Fibroblast of the aortic adventitia (primary cell): ENCODE results near the gene MYH10. TPM values are rescaled to one million over a fixed set of nuclear protein-coding genes. Genes with fewer than 3 reads are reported as not detected.

Experiments
- DNase-seq: peaks from one replicate; pipeline ENCODE4 v3.0.0-alpha.2; 2010; ENCODE audit warnings: low read depth
- H3K4me3 ChIP-seq: 2 replicates; pipeline ENCODE4 v1.5.1; 2011; ENCODE audit warnings: low read depth, mild to moderate bottlenecking, control low read depth, low read length, moderate library complexity
- total RNA-seq: library from RNA; depleted of rRNA; stranded (reverse); fragments of >200 nt; gene quantifications from 2 replicates; pipeline ENCODE4 v1.2.3, GENCODE V29; 2012; ENCODE audit warnings: low replicate concordance
- TF ChIP-seq, protein P1 (sequence below): IDR thresholded peaks from 2 replicates; pipeline ENCODE4 v1.5.1; 2011; ENCODE audit warnings: mild to moderate bottlenecking, low read length, control low read depth, inconsistent platforms; ENCODE audit not compliant: insufficient read depth

MYH10 gene
- total RNA-seq, 1 donor = 85.7 TPM

DNA sequence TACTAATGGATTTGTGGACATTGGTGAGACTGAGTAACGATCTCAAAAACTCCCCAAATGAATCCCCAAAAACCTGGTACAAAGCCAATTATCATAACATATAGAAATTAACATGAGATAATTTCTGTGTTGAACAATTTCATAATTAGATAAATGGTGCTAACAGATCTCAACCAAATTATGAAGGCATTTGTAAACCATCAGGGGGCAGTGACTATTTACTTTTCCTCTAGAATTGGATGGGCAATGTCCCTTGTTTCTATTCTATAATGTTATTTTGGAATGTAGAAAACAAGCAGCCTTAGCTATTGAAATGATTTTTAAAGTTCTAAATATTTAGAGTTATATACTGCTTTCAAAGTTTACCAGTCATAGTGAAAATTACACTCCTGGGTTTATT lies 57.8 kb downstream of the MYH10 start:
- TF ChIP-seq, protein P1, sequence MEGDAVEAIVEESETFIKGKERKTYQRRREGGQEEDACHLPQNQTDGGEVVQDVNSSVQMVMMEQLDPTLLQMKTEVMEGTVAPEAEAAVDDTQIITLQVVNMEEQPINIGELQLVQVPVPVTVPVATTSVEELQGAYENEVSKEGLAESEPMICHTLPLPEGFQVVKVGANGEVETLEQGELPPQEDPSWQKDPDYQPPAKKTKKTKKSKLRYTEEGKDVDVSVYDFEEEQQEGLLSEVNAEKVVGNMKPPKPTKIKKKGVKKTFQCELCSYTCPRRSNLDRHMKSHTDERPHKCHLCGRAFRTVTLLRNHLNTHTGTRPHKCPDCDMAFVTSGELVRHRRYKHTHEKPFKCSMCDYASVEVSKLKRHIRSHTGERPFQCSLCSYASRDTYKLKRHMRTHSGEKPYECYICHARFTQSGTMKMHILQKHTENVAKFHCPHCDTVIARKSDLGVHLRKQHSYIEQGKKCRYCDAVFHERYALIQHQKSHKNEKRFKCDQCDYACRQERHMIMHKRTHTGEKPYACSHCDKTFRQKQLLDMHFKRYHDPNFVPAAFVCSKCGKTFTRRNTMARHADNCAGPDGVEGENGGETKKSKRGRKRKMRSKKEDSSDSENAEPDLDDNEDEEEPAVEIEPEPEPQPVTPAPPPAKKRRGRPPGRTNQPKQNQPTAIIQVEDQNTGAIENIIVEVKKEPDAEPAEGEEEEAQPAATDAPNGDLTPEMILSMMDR = peak; percentile 20
- DNase-seq = peak; percentile 35
- H3K4me3 ChIP-seq = no peak overlapping the region

DNA sequence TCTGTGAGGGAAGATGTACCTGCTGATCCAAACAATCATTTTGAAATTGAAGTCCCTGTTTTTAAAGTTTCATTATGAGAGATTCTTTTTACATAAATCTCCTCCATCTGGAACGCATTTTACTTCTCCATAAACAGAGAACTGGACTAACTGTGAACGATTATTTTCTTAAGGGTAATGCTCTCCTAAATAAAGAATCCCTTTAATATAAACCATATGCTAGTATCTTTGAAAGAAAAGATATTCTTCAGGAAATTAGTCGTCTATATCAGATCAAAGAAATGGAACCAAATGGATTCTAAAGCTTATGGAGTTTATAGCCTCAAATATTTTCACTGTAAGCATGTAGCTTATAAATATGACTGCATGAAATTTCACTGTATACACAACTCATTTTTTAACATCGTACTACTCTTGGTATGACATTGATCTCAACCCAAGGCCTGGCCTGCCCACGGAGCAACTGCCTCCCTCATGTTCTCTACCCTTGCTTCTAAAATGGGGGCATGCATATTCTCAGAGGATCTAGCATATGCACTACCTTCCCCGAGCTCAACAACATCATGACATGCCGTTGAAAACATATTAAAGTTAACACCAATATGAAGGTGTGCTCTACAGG lies 66.4 kb downstream of the MYH10 start:
- TF ChIP-seq, protein P1 = no peak
- DNase-seq = peak; percentile 68

DNA sequence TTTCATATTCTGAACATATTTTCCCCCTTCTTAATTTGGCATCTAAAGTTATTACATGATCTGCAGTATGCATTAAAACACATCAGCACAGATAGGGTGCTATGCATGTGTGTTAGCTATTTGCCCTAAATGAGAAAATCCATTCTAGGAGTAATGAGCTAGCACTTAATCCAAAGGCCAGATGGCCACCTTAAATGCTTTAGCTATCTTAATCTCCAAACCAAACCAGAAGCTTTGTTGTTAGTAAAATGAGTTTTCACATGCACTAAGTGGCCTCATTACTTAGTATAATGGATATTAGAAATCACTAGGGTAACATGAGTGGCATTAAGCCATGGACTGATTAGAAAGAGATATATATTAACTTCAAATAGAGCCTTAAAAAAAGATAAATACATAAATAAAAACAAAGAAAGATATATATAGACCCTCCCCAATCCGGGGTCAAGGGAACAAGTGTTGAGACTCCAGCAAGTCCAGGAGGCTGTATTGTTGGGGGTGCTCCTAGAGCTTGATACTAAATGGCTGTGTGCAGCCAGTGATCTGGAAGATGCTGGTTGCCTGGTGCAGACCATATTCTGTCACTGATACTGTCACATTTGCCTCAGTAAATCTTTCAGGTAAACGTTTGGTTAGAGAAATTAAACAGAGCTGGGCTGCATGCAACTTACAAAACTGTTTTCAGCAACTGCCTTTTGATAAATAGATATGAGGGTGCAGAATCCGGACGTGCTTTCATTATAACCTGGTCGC lies 67.3 kb downstream of the MYH10 start:
- TF ChIP-seq, protein P1 = no peak

More for the DNA sequence above, 66.4 kb downstream of the MYH10 start:
- H3K4me3 ChIP-seq = no peak overlapping the region

DNA sequence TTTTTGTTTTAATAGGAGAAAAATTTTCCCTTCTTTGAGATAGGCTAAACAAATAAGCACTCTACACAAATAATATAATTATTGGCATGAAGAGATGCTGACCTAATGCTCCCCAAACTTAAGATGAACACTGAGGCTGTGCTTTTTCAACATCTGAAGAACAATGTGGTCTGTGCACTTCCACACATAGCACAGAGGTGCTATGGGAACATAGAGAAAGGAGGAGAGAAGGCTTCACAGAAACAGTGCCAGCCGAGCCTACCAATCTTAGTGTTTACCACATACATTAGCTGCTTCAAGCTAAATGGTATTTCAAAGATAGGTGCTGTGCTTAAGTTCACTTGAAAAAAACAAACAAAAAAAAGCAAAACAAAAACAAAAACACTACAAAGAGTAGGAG lies 72.4 kb downstream of the MYH10 start:
- no peak overlapping the region for H3K4me3 ChIP-seq
- DNase-seq = no peak
- TF ChIP-seq, protein P1 = no peak

More for the DNA sequence above, 67.3 kb downstream of the MYH10 start:
- DNase-seq = no peak
- no peak overlapping the region for H3K4me3 ChIP-seq

DNA sequence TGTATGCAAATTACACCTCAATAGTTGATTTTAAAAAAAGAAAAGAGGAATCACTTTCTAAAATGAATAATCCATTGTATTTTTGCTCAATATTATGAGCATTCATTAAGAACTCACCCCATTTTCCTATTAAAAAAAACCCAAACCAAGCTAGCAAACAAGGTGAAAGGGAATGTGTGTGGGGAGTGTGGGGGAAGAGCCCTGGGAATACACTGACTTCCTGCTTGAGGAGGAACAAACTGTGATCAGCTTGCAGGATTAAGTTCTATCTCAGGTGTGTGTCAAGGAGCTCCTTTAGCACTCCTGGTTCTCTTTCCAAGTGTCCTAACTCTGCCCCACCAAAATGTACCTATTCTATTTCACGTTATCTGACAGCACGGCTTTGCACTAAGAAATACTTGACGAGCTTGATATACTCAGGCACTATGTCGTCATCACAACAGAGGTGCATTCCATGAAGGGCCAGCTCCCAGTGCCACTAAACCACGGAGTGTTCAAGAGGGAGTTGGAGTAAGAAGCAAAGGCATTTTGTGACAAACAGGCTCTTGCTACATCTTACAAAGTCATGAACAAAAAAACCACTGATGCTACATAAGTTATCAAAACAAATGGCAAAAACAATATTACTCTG lies 73.2 kb downstream of the MYH10 start:
- TF ChIP-seq, protein P1 = no peak

DNA sequence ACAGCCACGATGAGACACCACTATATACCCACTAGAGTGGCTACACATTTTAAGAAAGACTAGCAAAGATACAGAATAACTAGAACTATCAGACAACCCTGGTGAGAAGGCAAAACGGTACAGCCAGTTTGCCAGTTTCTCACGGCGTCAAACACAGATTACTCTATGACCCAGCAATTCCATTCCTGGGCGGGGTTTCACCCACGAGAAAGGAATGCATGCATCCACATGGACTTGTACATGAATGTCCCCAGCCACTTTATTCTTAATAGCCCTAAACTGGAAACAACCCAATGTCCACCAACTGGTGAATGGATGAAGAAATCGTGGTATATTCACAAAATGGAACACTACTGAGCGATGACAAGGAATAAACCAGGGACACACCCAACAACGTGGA lies 74.5 kb downstream of the MYH10 start:
- TF ChIP-seq, protein P1 = no peak
- H3K4me3 ChIP-seq = no peak overlapping the region
- peak; percentile 35 for DNase-seq

More for the DNA sequence above, 73.2 kb downstream of the MYH10 start:
- no peak for DNase-seq
- no peak overlapping the region for H3K4me3 ChIP-seq
